K562 (cell line): Measurements from ENCODE around the gene C2orf81. TPM values are rescaled to one million over a fixed set of nuclear protein-coding genes. Genes with fewer than 3 reads are reported as not detected.
A peak's percentile ranks its signal among the peaks of the same experiment; 100 is the strongest.

Source experiments
- ARNT ChIP-seq, 2 experiments: fragments of 450-650 bp; IDR thresholded peaks; 2 replicates each; pipeline ENCODE4 v1.6.1; 2016; ENCODE audit warnings: mild to moderate bottlenecking in 1 of 2
- BCOR ChIP-seq: fragments of 450-650 bp; IDR thresholded peaks from 2 replicates; pipeline ENCODE4 v1.6.1; 2016
- CBFA2T2 ChIP-seq: fragments of 450-650 bp; conservative IDR thresholded peaks from 2 replicates; pipeline ENCODE4 v1.6.1; 2017; ENCODE audit warnings: mild to moderate bottlenecking
- E2F3 ChIP-seq: fragments of 250-450 bp; sonication (Bioruptor Pico); IDR thresholded peaks from 2 replicates; pipeline ENCODE4 v1.4.0; 2020; ENCODE audit warnings: mild to moderate bottlenecking
- MTA3 ChIP-seq: fragments of 450-650 bp; formaldehyde crosslinking; IDR thresholded peaks from 2 replicates; pipeline ENCODE4 v1.6.1; 2017; ENCODE audit warnings: mild to moderate bottlenecking, borderline replicate concordance
- TAF1 ChIP-seq: IDR thresholded peaks from 2 replicates; pipeline ENCODE4 v1.6.1; 2011; ENCODE audit warnings: mild to moderate bottlenecking, low read length, moderate library complexity; ENCODE audit not compliant: insufficient read depth, control insufficient read depth, severe bottlenecking; ENCODE audit errors: extremely low read depth
- ZNF324 ChIP-seq: fragments of 250-450 bp; sonication (Bioruptor Pico); IDR thresholded peaks from 2 replicates; pipeline ENCODE4 v1.4.0; 2020; ENCODE audit warnings: mild to moderate bottlenecking
- ZNF347 ChIP-seq: fragments of 450-650 bp; formaldehyde crosslinking; IDR thresholded peaks from 2 replicates; pipeline ENCODE4 v1.4.0; 2020; ENCODE audit warnings: low read depth, mild to moderate bottlenecking, moderate library complexity
- polyA plus RNA-seq, 8 experiments: library from polyadenylated mRNA; depleted of rRNA in 4 of 8; stranded (reverse) in 5 of 8; unstranded in 3 of 8; fragments of >200 nt; fragmentation: Nextera tagmentation in 2 of 8; fragmentation: Illumina TruSeq in 1 of 8; extraction: Ambion mirVana in 2 of 8; extraction: Trizol in 1 of 8; gene quantifications; 2 replicates each; pipeline versions ENCODE4 v1.2.1 to v1.2.3, GENCODE V29; 2011 to 2014; ENCODE audit warnings: inconsistent platforms in 1 of 8, missing spikeins in 1 of 8
- total RNA-seq, 7 experiments: library from RNA; depleted of rRNA in 6 of 7; stranded (reverse); fragments of >200 nt in 6 of 7; fragmentation: Illumina TruSeq in 2 of 7; extraction: Trizol in 2 of 7; gene quantifications; 2 replicates each; pipeline versions ENCODE4 v1.2.1 to v1.2.3, GENCODE V29; 2011 to 2021; ENCODE audit warnings: low replicate concordance in 1 of 7
- TF ChIP-seq, protein P1 (sequence below): sonication (generic); formaldehyde crosslinking; IDR thresholded peaks from 2 replicates; pipeline ENCODE4 v1.8.1; 2023; ENCODE audit warnings: mild to moderate bottlenecking, missing genetic modification reagents
- TF ChIP-seq, protein P2 (sequence below): fragments of 250-450 bp; sonication (Bioruptor Pico); IDR thresholded peaks from 2 replicates; pipeline ENCODE4 v1.4.0; 2020; ENCODE audit warnings: mild to moderate bottlenecking
- TF ChIP-seq, protein P3 (sequence below), 2 experiments: fragments of 150-350 bp in 1 of 2; IDR thresholded peaks; 2 replicates each; pipeline ENCODE4 v1.6.1; 2012 to 2016; ENCODE audit warnings: low read depth in 2 of 2, low read length in 2 of 2, mild to moderate bottlenecking in 1 of 2, moderate library complexity in 1 of 2
- TF ChIP-seq, protein P4 (sequence below): fragments of 150-350 bp; conservative IDR thresholded peaks from 2 replicates; pipeline ENCODE4 v1.6.1; 2014; ENCODE audit warnings: low read length
- TF ChIP-seq, protein P5 (sequence below): fragments of 450-650 bp; conservative IDR thresholded peaks from 2 replicates; pipeline ENCODE4 v1.6.1; 2016; ENCODE audit warnings: missing genetic modification characterization, low read depth, mild to moderate bottlenecking, control low read depth, missing compliant biosample characterization
- TF ChIP-seq, protein P6 (sequence below): fragments of 450-650 bp; IDR thresholded peaks from 2 replicates; pipeline ENCODE4 v1.6.1; 2016; ENCODE audit warnings: antibody characterized with exemption

Gene C2orf81
- total and polyA plus RNA-seq, 9 of the 15 experiments (the other 6 are each of a cell fraction or from before 2014, with no cell fraction given), result 0.06 TPM; not detected in 8

DNA sequence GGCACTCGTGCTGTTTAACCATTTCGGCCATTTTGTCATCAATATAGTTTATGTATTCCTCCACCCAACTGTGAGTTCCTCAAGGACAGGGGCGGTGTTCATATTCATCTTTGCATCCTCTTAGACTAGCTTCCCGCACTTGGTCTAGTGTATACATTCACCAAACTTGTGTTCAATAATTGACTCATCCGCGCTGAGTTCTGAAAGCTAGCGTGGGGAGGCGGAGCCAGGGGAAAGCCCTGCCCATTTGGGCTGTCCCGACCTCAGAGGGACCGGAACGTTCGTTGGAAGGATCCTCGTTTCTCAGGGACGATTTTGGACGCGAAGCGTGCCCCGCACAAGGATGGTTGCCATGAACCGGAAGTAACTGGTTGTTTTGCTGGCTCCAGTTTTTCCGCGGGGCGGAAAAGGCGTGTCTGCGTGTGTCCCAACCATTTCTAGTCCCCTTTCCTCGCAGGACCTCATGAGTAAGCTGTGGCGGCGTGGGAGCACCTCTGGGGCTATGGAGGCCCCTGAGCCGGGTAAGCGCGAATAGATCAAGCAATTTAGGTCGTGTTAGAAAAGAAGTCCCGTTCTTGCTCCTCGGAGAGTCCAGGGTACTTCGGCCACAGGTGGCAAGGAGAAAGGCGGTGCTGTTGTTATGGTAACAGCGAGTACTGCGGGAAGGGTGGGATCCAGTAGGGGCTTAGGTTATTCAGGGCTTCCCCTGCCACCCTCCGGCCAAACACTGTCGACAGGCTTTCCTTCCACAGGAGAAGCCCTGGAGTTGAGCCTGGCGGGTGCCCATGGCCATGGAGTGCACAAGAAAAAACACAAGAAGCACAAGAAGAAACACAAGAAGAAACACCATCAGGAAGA lies 33.5 kb upstream of the C2orf81 start, which contains the start of gene INO80B (continued):
- TF ChIP-seq, protein P1, sequence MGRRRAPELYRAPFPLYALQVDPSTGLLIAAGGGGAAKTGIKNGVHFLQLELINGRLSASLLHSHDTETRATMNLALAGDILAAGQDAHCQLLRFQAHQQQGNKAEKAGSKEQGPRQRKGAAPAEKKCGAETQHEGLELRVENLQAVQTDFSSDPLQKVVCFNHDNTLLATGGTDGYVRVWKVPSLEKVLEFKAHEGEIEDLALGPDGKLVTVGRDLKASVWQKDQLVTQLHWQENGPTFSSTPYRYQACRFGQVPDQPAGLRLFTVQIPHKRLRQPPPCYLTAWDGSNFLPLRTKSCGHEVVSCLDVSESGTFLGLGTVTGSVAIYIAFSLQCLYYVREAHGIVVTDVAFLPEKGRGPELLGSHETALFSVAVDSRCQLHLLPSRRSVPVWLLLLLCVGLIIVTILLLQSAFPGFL (CRISPR knock-in tag), result peak; percentile 86
- TF ChIP-seq E2F3 (CRISPR knock-in tag) (no peak), MTA3 (peak; percentile 88; the same call in 1 of the 2 replicates), ARNT (IDR thresholded peaks at IDR 0.05) (peak; percentile 32 to 88; a peak in 3 of 4 replicates), BCOR (no peak), ZNF347 (CRISPR knock-in tag) (no peak), TAF1 (peak; percentile 61), CBFA2T2 (no peak), ZNF324 (CRISPR knock-in tag) (0 out of 2 replicates have a peak, but pooled peaks have one; percentile 27)
- TF ChIP-seq, protein P2, sequence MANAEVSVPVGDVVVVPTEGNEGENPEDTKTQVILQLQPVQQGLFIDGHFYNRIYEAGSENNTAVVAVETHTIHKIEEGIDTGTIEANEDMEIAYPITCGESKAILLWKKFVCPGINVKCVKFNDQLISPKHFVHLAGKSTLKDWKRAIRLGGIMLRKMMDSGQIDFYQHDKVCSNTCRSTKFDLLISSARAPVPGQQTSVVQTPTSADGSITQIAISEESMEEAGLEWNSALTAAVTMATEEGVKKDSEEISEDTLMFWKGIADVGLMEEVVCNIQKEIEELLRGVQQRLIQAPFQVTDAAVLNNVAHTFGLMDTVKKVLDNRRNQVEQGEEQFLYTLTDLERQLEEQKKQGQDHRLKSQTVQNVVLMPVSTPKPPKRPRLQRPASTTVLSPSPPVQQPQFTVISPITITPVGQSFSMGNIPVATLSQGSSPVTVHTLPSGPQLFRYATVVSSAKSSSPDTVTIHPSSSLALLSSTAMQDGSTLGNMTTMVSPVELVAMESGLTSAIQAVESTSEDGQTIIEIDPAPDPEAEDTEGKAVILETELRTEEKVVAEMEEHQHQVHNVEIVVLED (CRISPR knock-in tag), result peak; percentile 80
- TF ChIP-seq, protein P3, sequence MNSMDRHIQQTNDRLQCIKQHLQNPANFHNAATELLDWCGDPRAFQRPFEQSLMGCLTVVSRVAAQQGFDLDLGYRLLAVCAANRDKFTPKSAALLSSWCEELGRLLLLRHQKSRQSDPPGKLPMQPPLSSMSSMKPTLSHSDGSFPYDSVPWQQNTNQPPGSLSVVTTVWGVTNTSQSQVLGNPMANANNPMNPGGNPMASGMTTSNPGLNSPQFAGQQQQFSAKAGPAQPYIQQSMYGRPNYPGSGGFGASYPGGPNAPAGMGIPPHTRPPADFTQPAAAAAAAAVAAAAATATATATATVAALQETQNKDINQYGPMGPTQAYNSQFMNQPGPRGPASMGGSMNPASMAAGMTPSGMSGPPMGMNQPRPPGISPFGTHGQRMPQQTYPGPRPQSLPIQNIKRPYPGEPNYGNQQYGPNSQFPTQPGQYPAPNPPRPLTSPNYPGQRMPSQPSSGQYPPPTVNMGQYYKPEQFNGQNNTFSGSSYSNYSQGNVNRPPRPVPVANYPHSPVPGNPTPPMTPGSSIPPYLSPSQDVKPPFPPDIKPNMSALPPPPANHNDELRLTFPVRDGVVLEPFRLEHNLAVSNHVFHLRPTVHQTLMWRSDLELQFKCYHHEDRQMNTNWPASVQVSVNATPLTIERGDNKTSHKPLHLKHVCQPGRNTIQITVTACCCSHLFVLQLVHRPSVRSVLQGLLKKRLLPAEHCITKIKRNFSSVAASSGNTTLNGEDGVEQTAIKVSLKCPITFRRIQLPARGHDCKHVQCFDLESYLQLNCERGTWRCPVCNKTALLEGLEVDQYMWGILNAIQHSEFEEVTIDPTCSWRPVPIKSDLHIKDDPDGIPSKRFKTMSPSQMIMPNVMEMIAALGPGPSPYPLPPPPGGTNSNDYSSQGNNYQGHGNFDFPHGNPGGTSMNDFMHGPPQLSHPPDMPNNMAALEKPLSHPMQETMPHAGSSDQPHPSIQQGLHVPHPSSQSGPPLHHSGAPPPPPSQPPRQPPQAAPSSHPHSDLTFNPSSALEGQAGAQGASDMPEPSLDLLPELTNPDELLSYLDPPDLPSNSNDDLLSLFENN (IDR thresholded peaks at IDR 0.05; ENCODE audit: low read depth in 2 of 2, low read length in 2 of 2), result peak in 1 of 2 experiments; percentile 51; a peak in 1 of 4 replicates
- TF ChIP-seq, protein P4, sequence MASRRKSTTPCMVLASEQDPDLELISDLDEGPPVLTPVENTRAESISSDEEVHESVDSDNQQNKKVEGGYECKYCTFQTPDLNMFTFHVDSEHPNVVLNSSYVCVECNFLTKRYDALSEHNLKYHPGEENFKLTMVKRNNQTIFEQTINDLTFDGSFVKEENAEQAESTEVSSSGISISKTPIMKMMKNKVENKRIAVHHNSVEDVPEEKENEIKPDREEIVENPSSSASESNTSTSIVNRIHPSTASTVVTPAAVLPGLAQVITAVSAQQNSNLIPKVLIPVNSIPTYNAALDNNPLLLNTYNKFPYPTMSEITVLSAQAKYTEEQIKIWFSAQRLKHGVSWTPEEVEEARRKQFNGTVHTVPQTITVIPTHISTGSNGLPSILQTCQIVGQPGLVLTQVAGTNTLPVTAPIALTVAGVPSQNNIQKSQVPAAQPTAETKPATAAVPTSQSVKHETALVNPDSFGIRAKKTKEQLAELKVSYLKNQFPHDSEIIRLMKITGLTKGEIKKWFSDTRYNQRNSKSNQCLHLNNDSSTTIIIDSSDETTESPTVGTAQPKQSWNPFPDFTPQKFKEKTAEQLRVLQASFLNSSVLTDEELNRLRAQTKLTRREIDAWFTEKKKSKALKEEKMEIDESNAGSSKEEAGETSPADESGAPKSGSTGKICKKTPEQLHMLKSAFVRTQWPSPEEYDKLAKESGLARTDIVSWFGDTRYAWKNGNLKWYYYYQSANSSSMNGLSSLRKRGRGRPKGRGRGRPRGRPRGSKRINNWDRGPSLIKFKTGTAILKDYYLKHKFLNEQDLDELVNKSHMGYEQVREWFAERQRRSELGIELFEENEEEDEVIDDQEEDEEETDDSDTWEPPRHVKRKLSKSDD, result peak; percentile 93
- TF ChIP-seq, protein P5, sequence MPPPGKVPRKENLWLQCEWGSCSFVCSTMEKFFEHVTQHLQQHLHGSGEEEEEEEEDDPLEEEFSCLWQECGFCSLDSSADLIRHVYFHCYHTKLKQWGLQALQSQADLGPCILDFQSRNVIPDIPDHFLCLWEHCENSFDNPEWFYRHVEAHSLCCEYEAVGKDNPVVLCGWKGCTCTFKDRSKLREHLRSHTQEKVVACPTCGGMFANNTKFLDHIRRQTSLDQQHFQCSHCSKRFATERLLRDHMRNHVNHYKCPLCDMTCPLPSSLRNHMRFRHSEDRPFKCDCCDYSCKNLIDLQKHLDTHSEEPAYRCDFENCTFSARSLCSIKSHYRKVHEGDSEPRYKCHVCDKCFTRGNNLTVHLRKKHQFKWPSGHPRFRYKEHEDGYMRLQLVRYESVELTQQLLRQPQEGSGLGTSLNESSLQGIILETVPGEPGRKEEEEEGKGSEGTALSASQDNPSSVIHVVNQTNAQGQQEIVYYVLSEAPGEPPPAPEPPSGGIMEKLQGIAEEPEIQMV (tag), result no peak
- TF ChIP-seq, protein P6, sequence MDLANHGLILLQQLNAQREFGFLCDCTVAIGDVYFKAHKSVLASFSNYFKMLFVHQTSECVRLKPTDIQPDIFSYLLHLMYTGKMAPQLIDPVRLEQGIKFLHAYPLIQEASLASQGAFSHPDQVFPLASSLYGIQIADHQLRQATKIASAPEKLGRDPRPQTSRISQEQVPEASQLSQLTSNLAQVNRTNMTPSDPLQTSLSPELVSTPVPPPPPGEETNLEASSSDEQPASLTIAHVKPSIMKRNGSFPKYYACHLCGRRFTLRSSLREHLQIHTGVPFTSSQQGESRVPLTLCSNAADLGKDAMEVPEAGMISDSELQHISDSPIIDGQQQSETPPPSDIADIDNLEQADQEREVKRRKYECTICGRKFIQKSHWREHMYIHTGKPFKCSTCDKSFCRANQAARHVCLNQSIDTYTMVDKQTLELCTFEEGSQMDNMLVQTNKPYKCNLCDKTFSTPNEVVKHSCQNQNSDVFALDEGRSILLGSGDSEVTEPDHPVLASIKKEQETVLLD, result peak; percentile 45; the same call in 1 of the 2 replicates
